ENCODE results near the gene PMEL.

DNA sequence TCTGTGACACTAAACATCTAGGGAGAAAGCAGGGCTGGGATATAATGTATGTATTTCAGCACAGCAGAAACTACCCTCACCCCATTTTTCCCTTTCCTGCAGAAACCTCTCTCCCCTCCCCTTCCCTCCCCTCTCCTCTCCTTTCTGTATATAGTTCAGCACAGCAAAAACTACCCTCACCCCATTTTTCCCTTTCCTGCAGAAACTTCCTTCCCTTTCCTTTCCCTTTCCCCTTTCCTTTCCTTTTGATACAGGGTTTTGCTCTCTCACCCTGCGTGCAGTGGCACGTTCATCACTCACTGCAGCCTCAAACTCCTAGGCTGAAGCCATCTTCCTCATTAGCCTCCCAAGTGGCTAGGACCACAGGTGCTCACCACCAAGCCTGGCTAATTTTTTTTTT, 2.1 kb downstream of the PMEL start:
- TF ChIP-seq, protein P1, sequence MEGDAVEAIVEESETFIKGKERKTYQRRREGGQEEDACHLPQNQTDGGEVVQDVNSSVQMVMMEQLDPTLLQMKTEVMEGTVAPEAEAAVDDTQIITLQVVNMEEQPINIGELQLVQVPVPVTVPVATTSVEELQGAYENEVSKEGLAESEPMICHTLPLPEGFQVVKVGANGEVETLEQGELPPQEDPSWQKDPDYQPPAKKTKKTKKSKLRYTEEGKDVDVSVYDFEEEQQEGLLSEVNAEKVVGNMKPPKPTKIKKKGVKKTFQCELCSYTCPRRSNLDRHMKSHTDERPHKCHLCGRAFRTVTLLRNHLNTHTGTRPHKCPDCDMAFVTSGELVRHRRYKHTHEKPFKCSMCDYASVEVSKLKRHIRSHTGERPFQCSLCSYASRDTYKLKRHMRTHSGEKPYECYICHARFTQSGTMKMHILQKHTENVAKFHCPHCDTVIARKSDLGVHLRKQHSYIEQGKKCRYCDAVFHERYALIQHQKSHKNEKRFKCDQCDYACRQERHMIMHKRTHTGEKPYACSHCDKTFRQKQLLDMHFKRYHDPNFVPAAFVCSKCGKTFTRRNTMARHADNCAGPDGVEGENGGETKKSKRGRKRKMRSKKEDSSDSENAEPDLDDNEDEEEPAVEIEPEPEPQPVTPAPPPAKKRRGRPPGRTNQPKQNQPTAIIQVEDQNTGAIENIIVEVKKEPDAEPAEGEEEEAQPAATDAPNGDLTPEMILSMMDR (IDR thresholded peaks at IDR 0.05; ENCODE audit: low read length) = no peak
- no peak for TF ChIP-seq EZH2 (IDR thresholded peaks at IDR 0.05; ENCODE audit: borderline replicate concordance, low read length)

Measured in OCI-LY1 (cell line).